SK-N-MC (cell line): ENCODE measurements around the gene UIMC1.

ENCODE experiments used
- EZH2 ChIP-seq: fragments of 200-600 bp; sonication (generic); IDR thresholded peaks from one replicate; pipeline ENCODE4 v1.6.1; 2017; ENCODE audit warnings: antibody characterized with exemption
- POLR2AphosphoS5 ChIP-seq: IDR thresholded peaks from 2 replicates; pipeline ENCODE4 v1.6.1; 2012; ENCODE audit warnings: mild to moderate bottlenecking, low read depth, low read length, borderline replicate concordance

- TF ChIP-seq EZH2 (no peak), POLR2AphosphoS5 (no peak)
Observed at GRCh38 chr5:177004961-177005360, 1.6 kb downstream of the UIMC1 start.
